ENCODE data around the gene JOSD1.

Gene JOSD1

GRCh38 chr22:38745676-38746460, 45.1 kb upstream of the JOSD1 start:
- Histone ChIP-seq H3K4me1 (ENCODE audit: insufficient read depth, low read length) (no peaks in the 10 kb centered on the region), H3K4me3 (ENCODE audit: low read depth in 1 of 2, low read length in 2 of 2) (no peak overlapping the region), H3K36me3 (ENCODE audit: insufficient read depth, low read length) (peaks cover 94% of the 10 kb centered on the region), H3K9ac (ENCODE audit: low read depth, low read length) (no peak overlapping the region), H3K79me2 (ENCODE audit: insufficient read depth, low read length) (no peaks in the 10 kb centered on the region), H3K4me2 (ENCODE audit: insufficient read depth, low read length) (no peak overlapping the region), H2AFZ (ENCODE audit: low read depth, low read length) (no peak overlapping the region), H3K27ac (ENCODE audit: low read length) (no peak overlapping the region), H4K20me1 (ENCODE audit: insufficient read depth, low read length) (peaks cover 10% of the 10 kb centered on the region), H3K9me3 (ENCODE audit: insufficient read depth, low read length, severe bottlenecking) (no peaks in the 10 kb centered on the region), H3K27me3 (ENCODE audit: insufficient read depth, low read length, poor library complexity) (no peaks in the 10 kb centered on the region)
- TF ChIP-seq EZH2 (IDR thresholded peaks at IDR 0.05; ENCODE audit: borderline replicate concordance, low read depth, low read length, severe bottlenecking) (no peak), CTCF (IDR thresholded peaks at IDR 0.05; ENCODE audit: borderline replicate concordance, extremely low read depth, low read length, poor library complexity, severe bottlenecking) (no peak)
- ATAC-seq (ENCODE audit: insufficient read depth, low read depth) (no peak), DNase-seq (no peak)

- no peaks in the 10 kb centered on the region for H3K27me3 ChIP-seq (ENCODE audit: insufficient read depth, low read length, poor library complexity)
- H2AFZ ChIP-seq (ENCODE audit: low read depth, low read length) = no peak overlapping the region
- no peaks in the 10 kb centered on the region for H3K9me3 ChIP-seq (ENCODE audit: insufficient read depth, low read length, severe bottlenecking)
- ATAC-seq (ENCODE audit: insufficient read depth, low read depth) = no peak
- no peak for DNase-seq
- no peak overlapping the region for H3K4me3 ChIP-seq (ENCODE audit: low read depth in 1 of 2, low read length in 2 of 2)
- no peak for TF ChIP-seq CTCF (IDR thresholded peaks at IDR 0.05; ENCODE audit: borderline replicate concordance, extremely low read depth, low read length, poor library complexity, severe bottlenecking)
- no peak for TF ChIP-seq EZH2 (IDR thresholded peaks at IDR 0.05; ENCODE audit: borderline replicate concordance, low read depth, low read length, severe bottlenecking)
- no peak overlapping the region for H3K27ac ChIP-seq (ENCODE audit: low read length)
- no peak overlapping the region for H3K4me2 ChIP-seq (ENCODE audit: insufficient read depth, low read length)
- no peaks in the 10 kb centered on the region for H3K79me2 ChIP-seq (ENCODE audit: insufficient read depth, low read length)
- H3K36me3 ChIP-seq (ENCODE audit: insufficient read depth, low read length) = peaks cover 94% of the 10 kb centered on the region
- peaks cover 10% of the 10 kb centered on the region; the same call in 1 of the 2 replicates for H4K20me1 ChIP-seq (ENCODE audit: insufficient read depth, low read length)
- no peak overlapping the region for H3K9ac ChIP-seq (ENCODE audit: low read depth, low read length)
- no peaks in the 10 kb centered on the region for H3K4me1 ChIP-seq (ENCODE audit: insufficient read depth, low read length)
These were observed 44.2 kb upstream of the JOSD1 start for GRCh38 chr22:38744981-38745380.

GRCh38 chr22:38742176-38742942, 41.6 kb upstream of the JOSD1 start:
- Histone ChIP-seq H3K4me3 (ENCODE audit: low read depth in 1 of 2, low read length in 2 of 2) (no peak overlapping the region), H3K36me3 (ENCODE audit: insufficient read depth, low read length) (peaks cover 96% of the 10 kb centered on the region), H3K4me1 (ENCODE audit: insufficient read depth, low read length) (no peaks in the 10 kb centered on the region), H4K20me1 (ENCODE audit: insufficient read depth, low read length) (peaks cover 29% of the 10 kb centered on the region), H3K9me3 (ENCODE audit: insufficient read depth, low read length, severe bottlenecking) (no peaks in the 10 kb centered on the region), H3K27me3 (ENCODE audit: insufficient read depth, low read length, poor library complexity) (no peaks in the 10 kb centered on the region), H3K9ac (ENCODE audit: low read depth, low read length) (no peak overlapping the region), H2AFZ (ENCODE audit: low read depth, low read length) (no peak overlapping the region), H3K4me2 (ENCODE audit: insufficient read depth, low read length) (no peak overlapping the region), H3K79me2 (ENCODE audit: insufficient read depth, low read length) (no peaks in the 10 kb centered on the region), H3K27ac (ENCODE audit: low read length) (no peak overlapping the region)
- ATAC-seq (ENCODE audit: insufficient read depth, low read depth) (no peak), DNase-seq (no peak)
- TF ChIP-seq EZH2 (IDR thresholded peaks at IDR 0.05; ENCODE audit: borderline replicate concordance, low read depth, low read length, severe bottlenecking) = no peak
- no peak for TF ChIP-seq CTCF (IDR thresholded peaks at IDR 0.05; ENCODE audit: borderline replicate concordance, extremely low read depth, low read length, poor library complexity, severe bottlenecking)

Measured in DND-41 (cell line).